ENCODE data around the gene CDC25C. TPM values are rescaled to one million over a fixed set of nuclear protein-coding genes. Genes with fewer than 3 reads are reported as not detected.

The CDC25C gene
- total and polyA plus RNA-seq, 4 donors: 0.49 to 6.9 (median 0.59) TPM; not detected in 1

DNA sequence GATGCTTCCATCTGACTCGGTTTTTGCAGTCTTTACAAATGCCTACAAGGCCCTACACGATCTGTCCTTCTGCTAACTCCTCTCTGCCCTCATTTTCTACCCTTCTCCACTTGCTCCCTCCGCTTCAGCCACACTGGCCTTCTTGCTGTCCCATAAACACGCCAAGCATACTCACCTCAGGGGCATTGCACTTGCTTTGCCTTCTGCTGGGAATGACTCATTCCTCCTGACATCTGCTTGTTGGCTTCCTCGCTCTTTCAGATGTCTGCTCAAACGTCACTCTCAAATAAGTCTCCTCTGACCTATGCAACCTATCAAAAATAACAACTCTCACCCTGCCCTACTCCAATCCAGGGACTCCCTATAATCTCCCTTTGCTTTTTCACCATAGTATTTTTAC is 28.2 kb downstream of the CDC25C start:
- 89% methylated on average over 6 of the region's 6 CpGs for WGBS
- DNase-seq (ENCODE audit: low spot score): no peak
- no peak overlapping the region for H3K27ac ChIP-seq (ENCODE audit: low read depth in 1 of 2, low read length in 2 of 2)
- no peak overlapping the region for H3K4me3 ChIP-seq (ENCODE audit: low read depth in 1 of 3, low read length in 3 of 3)
- TF ChIP-seq HNF4G (IDR thresholded peaks at IDR 0.05) (no peak), RXRA (IDR thresholded peaks at IDR 0.05) (peak; percentile 37 to 47), JUND (IDR thresholded peaks at IDR 0.05) (peak in 1 of 2 donors; percentile 20), SP1 (IDR thresholded peaks at IDR 0.05) (no peak), NR2F2 (IDR thresholded peaks at IDR 0.05) (no peak), EGR1 (IDR thresholded peaks at IDR 0.05; ENCODE audit: low read depth in 2 of 2) (no peak)
- TF ChIP-seq, protein P1, sequence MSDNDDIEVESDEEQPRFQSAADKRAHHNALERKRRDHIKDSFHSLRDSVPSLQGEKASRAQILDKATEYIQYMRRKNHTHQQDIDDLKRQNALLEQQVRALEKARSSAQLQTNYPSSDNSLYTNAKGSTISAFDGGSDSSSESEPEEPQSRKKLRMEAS (IDR thresholded peaks at IDR 0.05): no peak
- H3K36me3 ChIP-seq (ENCODE audit: control insufficient read depth in 4 of 4, insufficient read depth in 3 of 4, low read depth in 1 of 4, low read length in 3 of 4): no peaks in the 10 kb centered on the region
- no peak overlapping the region for H3K9ac ChIP-seq (ENCODE audit: low read depth in 1 of 2, low read length in 2 of 2)
- no peaks in the 10 kb centered on the region for H3K27me3 ChIP-seq (ENCODE audit: control insufficient read depth in 4 of 4, insufficient read depth in 4 of 4, low read length in 3 of 4)
- H3K9me3 ChIP-seq (ENCODE audit: control insufficient read depth in 4 of 4, low read length in 3 of 4): no peaks in the 10 kb centered on the region
- H3K4me1 ChIP-seq (ENCODE audit: control insufficient read depth in 4 of 4, insufficient read depth in 4 of 4, low read length in 3 of 4): no peaks in the 10 kb centered on the region

DNA sequence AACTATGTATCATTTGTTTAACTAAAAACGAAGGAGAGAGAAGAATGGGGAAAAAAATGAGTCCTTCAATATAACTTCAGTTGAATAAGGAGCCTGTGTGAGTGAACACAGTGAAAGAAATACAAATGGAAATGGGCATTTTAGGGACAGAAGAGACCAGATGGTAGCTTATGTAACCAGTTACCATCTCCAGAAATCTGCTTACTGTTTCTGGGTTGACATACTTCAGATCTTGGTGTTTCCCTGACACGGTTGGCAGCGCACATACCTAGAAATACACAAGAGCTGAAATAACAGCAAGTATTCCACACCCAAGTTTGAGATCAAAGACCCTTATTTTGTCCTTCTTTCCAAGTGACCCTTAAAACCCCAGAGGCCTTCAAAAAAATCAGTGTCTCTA is 42.3 kb downstream of the CDC25C start:
- H3K27ac ChIP-seq (ENCODE audit: low read depth in 1 of 2, low read length in 2 of 2): no peak overlapping the region
- H3K27me3 ChIP-seq (ENCODE audit: control insufficient read depth in 4 of 4, insufficient read depth in 4 of 4, low read length in 3 of 4): no peaks in the 10 kb centered on the region
- H3K9me3 ChIP-seq (ENCODE audit: control insufficient read depth in 4 of 4, low read length in 3 of 4): no peaks in the 10 kb centered on the region
- H3K4me1 ChIP-seq (ENCODE audit: control insufficient read depth in 4 of 4, insufficient read depth in 4 of 4, low read length in 3 of 4): no peaks in the 10 kb centered on the region
- H3K4me3 ChIP-seq (ENCODE audit: low read depth in 1 of 3, low read length in 3 of 3): no peak overlapping the region
- H3K36me3 ChIP-seq (ENCODE audit: control insufficient read depth in 4 of 4, insufficient read depth in 3 of 4, low read depth in 1 of 4, low read length in 3 of 4): peaks cover 0 to 1% (median 0%) of the 10 kb centered on the region in 4 donors
- WGBS: 91% methylated on average over 3 of the region's 3 CpGs
- DNase-seq (ENCODE audit: low spot score): no peak
- no peak for TF ChIP-seq HNF4G (IDR thresholded peaks at IDR 0.05)
- no peak for TF ChIP-seq SP1 (IDR thresholded peaks at IDR 0.05)
- TF ChIP-seq, protein P2, sequence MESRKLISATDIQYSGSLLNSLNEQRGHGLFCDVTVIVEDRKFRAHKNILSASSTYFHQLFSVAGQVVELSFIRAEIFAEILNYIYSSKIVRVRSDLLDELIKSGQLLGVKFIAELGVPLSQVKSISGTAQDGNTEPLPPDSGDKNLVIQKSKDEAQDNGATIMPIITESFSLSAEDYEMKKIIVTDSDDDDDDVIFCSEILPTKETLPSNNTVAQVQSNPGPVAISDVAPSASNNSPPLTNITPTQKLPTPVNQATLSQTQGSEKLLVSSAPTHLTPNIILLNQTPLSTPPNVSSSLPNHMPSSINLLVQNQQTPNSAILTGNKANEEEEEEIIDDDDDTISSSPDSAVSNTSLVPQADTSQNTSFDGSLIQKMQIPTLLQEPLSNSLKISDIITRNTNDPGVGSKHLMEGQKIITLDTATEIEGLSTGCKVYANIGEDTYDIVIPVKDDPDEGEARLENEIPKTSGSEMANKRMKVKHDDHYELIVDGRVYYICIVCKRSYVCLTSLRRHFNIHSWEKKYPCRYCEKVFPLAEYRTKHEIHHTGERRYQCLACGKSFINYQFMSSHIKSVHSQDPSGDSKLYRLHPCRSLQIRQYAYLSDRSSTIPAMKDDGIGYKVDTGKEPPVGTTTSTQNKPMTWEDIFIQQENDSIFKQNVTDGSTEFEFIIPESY (IDR thresholded peaks at IDR 0.05): no peak
- TF ChIP-seq GABPA (IDR thresholded peaks at IDR 0.05 in 1 of 2, conservative IDR thresholded peaks at IDR 0.05 in 1 of 2): no peak
- no peak for TF ChIP-seq YY1 (IDR thresholded peaks at IDR 0.05)
- TF ChIP-seq, protein P3, sequence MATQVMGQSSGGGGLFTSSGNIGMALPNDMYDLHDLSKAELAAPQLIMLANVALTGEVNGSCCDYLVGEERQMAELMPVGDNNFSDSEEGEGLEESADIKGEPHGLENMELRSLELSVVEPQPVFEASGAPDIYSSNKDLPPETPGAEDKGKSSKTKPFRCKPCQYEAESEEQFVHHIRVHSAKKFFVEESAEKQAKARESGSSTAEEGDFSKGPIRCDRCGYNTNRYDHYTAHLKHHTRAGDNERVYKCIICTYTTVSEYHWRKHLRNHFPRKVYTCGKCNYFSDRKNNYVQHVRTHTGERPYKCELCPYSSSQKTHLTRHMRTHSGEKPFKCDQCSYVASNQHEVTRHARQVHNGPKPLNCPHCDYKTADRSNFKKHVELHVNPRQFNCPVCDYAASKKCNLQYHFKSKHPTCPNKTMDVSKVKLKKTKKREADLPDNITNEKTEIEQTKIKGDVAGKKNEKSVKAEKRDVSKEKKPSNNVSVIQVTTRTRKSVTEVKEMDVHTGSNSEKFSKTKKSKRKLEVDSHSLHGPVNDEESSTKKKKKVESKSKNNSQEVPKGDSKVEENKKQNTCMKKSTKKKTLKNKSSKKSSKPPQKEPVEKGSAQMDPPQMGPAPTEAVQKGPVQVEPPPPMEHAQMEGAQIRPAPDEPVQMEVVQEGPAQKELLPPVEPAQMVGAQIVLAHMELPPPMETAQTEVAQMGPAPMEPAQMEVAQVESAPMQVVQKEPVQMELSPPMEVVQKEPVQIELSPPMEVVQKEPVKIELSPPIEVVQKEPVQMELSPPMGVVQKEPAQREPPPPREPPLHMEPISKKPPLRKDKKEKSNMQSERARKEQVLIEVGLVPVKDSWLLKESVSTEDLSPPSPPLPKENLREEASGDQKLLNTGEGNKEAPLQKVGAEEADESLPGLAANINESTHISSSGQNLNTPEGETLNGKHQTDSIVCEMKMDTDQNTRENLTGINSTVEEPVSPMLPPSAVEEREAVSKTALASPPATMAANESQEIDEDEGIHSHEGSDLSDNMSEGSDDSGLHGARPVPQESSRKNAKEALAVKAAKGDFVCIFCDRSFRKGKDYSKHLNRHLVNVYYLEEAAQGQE (IDR thresholded peaks at IDR 0.05): no peak
- TF ChIP-seq, protein P4, sequence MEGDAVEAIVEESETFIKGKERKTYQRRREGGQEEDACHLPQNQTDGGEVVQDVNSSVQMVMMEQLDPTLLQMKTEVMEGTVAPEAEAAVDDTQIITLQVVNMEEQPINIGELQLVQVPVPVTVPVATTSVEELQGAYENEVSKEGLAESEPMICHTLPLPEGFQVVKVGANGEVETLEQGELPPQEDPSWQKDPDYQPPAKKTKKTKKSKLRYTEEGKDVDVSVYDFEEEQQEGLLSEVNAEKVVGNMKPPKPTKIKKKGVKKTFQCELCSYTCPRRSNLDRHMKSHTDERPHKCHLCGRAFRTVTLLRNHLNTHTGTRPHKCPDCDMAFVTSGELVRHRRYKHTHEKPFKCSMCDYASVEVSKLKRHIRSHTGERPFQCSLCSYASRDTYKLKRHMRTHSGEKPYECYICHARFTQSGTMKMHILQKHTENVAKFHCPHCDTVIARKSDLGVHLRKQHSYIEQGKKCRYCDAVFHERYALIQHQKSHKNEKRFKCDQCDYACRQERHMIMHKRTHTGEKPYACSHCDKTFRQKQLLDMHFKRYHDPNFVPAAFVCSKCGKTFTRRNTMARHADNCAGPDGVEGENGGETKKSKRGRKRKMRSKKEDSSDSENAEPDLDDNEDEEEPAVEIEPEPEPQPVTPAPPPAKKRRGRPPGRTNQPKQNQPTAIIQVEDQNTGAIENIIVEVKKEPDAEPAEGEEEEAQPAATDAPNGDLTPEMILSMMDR (IDR thresholded peaks at IDR 0.05; ENCODE audit: low read depth, low read length, missing input control): no peak
- no peak for TF ChIP-seq RAD21 (IDR thresholded peaks at IDR 0.05)
- TF ChIP-seq FOXA2 (IDR thresholded peaks at IDR 0.05): no peak
- no peak for TF ChIP-seq FOXA1 (IDR thresholded peaks at IDR 0.05)
- TF ChIP-seq JUND (IDR thresholded peaks at IDR 0.05): no peak
- TF ChIP-seq, protein P5, sequence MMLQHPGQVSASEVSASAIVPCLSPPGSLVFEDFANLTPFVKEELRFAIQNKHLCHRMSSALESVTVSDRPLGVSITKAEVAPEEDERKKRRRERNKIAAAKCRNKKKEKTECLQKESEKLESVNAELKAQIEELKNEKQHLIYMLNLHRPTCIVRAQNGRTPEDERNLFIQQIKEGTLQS (IDR thresholded peaks at IDR 0.05): no peak
- TF ChIP-seq, protein P1 (IDR thresholded peaks at IDR 0.05): no peak
- no peak for TF ChIP-seq RXRA (IDR thresholded peaks at IDR 0.05)
- no peak overlapping the region for H3K9ac ChIP-seq (ENCODE audit: low read depth in 1 of 2, low read length in 2 of 2)

All from liver (tissue), 9 donors.